Epidermal melanocyte (primary cell): ENCODE results near the gene PGM1.
A peak's percentile ranks its signal among the peaks of the same experiment; 100 is the strongest.

ENCODE experiments used
- DNase-seq: peaks from one replicate; pipeline ENCODE4 v3.0.0; 2011; ENCODE audit warnings: low spot score; ENCODE audit not compliant: insufficient read length

The PGM1 gene

GRCh38 chr1:63630666-63631065 is 37.5 kb downstream of the PGM1 start:
- DNase-seq: no peak

- DNase-seq: no peak
Observed at GRCh38 chr1:63632110-63632509, 38.9 kb downstream of the PGM1 start.

GRCh38 chr1:63633281-63633680 is 40.1 kb downstream of the PGM1 start:
- DNase-seq: no peak

DNA sequence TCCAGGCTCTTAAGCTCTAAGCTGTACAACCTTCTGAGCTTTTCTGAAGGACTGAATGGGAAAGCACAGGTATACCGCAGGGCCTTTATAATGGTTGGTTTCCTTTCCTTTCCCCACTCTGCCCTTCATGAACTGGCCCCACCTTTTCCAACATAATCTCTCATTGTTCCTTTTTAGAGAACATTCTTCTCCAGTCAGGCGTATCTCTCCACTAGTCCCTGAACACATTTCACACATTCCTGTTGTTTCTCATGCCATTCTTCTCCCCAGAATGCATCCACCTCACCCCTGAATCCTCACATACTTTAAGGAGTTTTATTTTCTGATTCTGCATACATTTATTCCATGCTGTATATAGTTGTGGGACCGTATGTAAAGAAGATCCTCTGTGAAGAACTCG is 41.3 kb downstream of the PGM1 start:
- no peak for DNase-seq

DNA sequence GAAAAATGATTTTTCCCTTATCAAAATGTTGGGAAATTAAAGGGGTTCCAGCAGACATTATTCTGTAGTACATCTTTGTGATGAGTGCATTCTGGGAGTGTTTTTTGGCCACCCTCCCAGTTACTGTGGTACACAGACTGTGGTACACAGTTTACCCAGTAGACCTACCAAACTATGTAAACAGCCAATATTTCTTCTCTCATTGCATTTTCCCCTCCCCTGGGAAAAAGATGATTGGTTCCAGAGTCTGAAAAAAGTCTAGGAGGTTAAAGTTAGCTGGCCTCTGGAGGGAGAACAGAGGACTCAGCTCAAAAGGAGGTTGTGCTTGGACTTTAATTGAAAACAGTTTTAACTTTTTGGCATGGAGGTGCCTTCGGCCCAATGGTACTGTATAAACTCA is 42.5 kb downstream of the PGM1 start:
- no peak for DNase-seq

- no peak for DNase-seq
Observed at GRCh38 chr1:63636192-63637105, 43.2 kb downstream of the PGM1 start.

GRCh38 chr1:63638471-63638870 is 45.3 kb downstream of the PGM1 start:
- DNase-seq: peak; percentile 38

GRCh38 chr1:63638875-63639274 is 45.7 kb downstream of the PGM1 start:
- DNase-seq: no peak

DNA sequence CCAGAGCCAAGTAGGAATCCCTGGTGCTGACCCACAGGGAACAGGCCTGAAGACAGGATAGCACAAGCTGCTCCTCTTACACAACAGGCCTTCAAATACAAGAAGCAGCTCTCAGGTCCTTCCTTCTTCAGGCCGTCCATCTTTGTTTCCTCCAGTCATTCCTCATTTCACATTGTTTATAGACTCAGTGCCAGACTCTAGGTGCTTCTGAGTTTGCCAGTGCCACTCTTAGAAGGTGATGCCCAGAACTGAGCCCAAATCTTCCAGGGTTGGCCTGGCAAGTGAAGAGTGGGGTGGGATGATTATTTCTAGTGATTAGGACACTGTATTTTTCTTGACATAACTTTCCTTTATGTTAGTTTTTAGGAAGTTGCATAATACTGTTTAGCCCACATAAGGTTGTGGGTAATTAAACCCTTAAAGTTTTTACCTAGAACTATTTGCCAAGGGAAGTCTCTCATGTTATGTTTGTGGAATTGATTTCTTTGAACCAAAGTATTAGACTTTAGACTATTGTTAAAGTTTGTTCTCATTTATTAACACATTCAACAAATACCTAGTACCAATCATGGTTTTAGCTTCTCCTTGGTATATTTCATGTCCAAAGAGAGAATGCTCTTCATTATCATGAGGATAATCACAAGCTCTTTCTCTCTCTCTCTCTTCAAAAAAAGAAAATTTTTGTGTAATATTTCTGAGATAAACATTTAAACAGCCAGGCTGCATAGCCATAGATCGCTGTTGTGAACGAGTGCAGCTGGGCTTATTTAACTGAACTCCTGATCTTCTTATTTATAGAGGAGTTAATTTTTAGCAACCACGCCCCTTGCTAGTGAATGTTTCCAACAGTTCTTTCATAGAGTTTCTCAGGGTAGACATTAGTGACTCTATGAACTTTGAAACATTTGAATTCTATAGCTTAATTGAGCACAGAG is 47.7 kb downstream of the PGM1 start:
- no peak for DNase-seq

DNA sequence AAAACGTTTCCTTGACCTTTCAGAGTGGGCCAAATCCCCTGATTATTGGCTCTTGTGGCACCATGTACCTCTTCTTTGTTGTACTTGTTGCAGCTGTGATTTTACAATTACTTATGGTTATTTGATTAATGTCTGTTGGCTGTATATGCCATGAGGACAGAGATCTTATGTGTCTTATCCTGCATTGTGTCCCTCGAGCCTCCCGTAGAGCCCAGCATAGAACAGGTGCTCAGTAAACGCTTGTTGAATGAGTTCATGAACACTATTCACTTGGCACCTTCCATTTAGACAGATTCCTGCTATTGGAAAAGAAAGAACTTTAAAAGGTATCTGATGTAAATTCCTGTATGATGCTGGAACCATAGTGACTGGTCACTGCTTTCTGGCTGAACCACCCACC is 48.4 kb downstream of the PGM1 start:
- DNase-seq: no peak

DNA sequence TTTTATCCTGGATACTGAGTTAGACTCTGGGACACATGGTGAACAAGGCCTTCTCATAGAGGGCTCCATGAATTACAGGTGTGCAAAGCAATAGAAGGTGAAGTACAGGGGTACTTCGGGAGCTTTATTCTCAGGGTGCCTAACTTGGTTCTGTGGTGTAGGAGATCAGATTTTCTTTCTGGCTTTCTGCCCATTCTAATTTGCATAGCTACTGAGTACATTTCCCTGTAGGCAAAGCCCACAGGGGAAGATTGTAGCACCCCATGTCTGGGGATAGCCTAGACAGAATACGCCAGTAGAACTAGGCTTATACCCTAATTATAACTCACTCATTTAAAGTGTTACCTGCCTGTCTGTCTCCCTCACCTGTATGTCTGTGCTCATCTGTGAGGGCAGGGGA is 49.7 kb downstream of the PGM1 start:
- no peak for DNase-seq

DNA sequence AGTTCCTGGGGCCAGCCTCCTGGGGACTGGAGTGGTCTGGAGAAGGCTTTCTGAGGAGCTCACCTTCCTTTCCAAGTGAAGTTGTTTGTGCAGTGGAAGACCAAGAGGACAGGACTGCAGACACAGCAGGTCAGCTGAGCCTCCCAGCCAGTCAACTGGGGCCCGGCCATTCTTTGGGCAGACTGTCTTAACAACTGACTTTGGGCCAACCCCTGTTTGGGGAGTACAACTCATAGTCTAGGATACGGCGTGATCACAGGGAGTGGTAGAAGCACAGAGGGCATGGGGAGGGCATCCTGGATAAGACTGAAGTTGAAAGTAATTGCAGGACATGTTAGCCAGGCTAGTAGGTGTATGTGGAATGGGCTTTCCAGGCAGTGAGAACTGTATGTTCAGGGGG is 50.3 kb downstream of the PGM1 start:
- no peak for DNase-seq

GRCh38 chr1:63643926-63644325 is 50.7 kb downstream of the PGM1 start:
- no peak for DNase-seq

GRCh38 chr1:63645317-63645716 is 52.1 kb downstream of the PGM1 start:
- DNase-seq: no peak

- DNase-seq: no peak
Observed at GRCh38 chr1:63648689-63649088, 55.5 kb downstream of the PGM1 start.

DNA sequence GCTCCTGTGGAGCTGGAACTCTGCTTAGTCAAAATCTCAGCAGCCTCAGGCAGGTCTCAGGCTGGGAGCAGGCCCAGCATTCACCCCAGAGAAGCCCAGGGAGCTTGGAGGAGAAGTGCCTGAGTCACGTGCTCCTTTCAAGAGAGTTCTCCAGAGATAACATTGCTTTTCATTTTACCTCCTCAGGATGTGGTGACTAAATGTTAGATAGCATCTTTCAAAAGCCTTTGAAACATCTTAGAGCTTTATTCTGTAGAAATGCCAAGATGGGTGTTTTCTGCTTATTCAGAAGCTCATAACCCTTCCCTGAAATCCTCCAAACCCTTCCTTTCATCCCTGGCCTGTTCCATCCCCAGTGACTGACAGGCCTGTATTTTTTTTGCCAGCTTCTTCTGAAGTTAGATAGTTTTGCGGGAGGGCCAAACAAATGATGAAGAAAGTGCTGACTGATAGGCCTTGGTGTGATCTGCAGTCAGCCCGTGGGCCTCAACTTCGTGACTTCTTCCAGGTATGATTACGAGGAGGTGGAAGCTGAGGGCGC is 58.0 kb downstream of the PGM1 start:
- no peak for DNase-seq

GRCh38 chr1:63653976-63654375 is 60.8 kb downstream of the PGM1 start:
- no peak for DNase-seq

GRCh38 chr1:63659448-63659847 is 66.2 kb downstream of the PGM1 start:
- no peak for DNase-seq

DNA sequence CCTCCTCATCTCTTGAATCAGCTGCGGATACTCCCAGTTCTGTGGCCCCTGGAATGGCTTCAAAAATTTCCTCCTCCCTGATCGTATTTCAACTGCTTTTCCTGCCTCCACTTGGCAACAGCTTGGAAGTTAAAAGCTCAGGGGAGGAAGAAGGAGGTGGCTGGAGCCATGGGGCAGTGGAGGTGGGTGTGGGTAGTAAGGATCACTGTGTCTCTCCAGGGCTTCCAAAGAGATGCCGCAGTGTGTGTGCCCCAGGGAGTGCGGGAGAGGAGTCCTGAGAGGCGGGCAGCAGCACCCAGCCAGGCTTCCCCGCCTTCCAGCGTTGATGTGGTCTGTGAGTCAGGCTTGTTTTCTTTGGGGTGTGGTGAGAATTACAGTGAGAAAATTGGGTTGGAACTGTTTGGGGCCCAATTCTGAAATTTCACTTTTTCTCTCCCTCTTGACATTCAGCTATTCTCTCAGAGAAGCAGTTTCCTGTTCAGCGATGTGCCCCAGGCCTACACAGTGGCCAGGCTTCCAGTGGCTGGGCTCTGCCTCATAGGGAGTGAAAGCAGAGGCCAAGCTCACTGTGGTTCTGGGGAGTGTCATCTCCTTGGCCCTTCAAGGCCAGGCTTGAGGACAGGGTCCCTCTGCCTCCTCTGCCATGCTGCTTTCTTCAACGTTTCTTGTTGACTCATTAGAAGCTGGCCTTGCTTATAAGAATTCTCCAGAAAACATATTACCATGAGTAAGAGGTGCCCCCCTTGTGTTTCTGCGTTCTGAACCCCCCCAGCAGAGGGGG is 69.0 kb downstream of the PGM1 start:
- no peak for DNase-seq

DNA sequence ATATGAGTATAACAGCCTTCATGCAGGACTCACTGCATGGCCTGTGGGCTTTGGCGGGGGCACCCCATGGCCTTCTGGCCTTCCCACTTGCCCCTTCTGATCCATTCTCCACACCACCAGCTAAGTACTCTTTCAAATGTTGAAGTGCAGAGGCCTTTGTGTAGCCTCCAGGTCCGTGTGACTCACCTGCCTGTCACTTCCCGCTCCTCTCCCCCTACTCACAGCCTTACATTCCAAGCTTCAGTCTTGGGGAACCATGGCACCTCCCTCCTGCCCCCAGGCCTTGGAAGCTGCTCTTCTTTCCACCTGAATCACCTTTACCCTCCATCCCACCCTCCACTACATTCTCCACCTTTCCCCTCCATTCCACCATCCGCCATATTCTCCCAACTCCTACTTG is 69.6 kb downstream of the PGM1 start:
- DNase-seq: no peak

GRCh38 chr1:63663301-63663700 is 70.1 kb downstream of the PGM1 start:
- no peak for DNase-seq
